HEK293 (cell line): ENCODE data around the gene KIAA0825.
A peak's percentile ranks its signal among the peaks of the same experiment; 100 is the strongest.

ENCODE experiments used
- CTCF ChIA-PET: fragments of 350-600 bp; formaldehyde crosslinking; extraction: SDS; loops from one replicate; lab custom pipeline; 2021; ENCODE audit warnings: antibody characterized with exemption; lab: Yijun Ruan, JAX
- POLR2A ChIA-PET: fragments of 300-600 bp; formaldehyde crosslinking; extraction: SDS; loops from one replicate; lab custom pipeline; 2020; ENCODE audit warnings: antibody characterized with exemption, inconsistent platforms; lab: Yijun Ruan, JAX
- H3K27ac ChIP-seq: fragments of 200-500 bp; sonication (Bioruptor generic); 2 replicates; pipeline ENCODE4 v1.5.1; 2014; ENCODE audit warnings: low read depth, low read length, control low read depth, inconsistent platforms; ENCODE audit errors: extremely low read depth
- H3K36me3 ChIP-seq, 2 experiments: fragments of 200-500 bp in 1 of 2; sonication (Bioruptor generic) in 1 of 2; 1 replicate in 1 of 2; 2 replicates in 1 of 2; pipeline ENCODE4 v1.5.1; 2014 to 2017; ENCODE audit warnings: inconsistent platforms in 2 of 2, low read length in 2 of 2; ENCODE audit not compliant: control insufficient read depth in 2 of 2, insufficient read depth in 1 of 2
- H3K4me1 ChIP-seq: fragments of 200-500 bp; sonication (Bioruptor generic); 2 replicates; pipeline ENCODE4 v1.5.1; 2014; ENCODE audit warnings: mild to moderate bottlenecking, low read length, inconsistent platforms; ENCODE audit not compliant: control insufficient read depth, insufficient read depth
- H3K4me3 ChIP-seq: 2 replicates; pipeline ENCODE4 v1.5.1; 2011; ENCODE audit warnings: low read depth, mild to moderate bottlenecking, control low read depth, low read length, moderate library complexity
- H3K9me3 ChIP-seq: fragments of 200-500 bp; sonication (Bioruptor generic); 2 replicates; pipeline ENCODE4 v1.5.1; 2014; ENCODE audit warnings: low read depth, low read length, inconsistent platforms; ENCODE audit not compliant: control insufficient read depth, insufficient read depth
- HOXC10 ChIP-seq: sonication (generic); formaldehyde crosslinking; IDR thresholded peaks from 2 replicates; pipeline ENCODE4 v1.8.1; 2023; ENCODE audit warnings: mild to moderate bottlenecking, missing genetic modification reagents
- OVOL3 ChIP-seq: fragments of 450-650 bp; formaldehyde crosslinking; IDR thresholded peaks from 2 replicates; pipeline ENCODE4 v1.5.1; 2016; ENCODE audit warnings: missing biosample characterization, missing genetic modification characterization
- PRDM1 ChIP-seq: fragments of 450-650 bp; formaldehyde crosslinking; IDR thresholded peaks from 2 replicates; pipeline ENCODE4; 2016; ENCODE audit warnings: missing biosample characterization, missing genetic modification characterization
- ZBTB8A ChIP-seq: fragments of 450-650 bp; formaldehyde crosslinking; IDR thresholded peaks from 2 replicates; pipeline ENCODE4 v1.5.1; 2016; ENCODE audit warnings: missing biosample characterization, missing genetic modification characterization
- ZFP41 ChIP-seq: fragments of 450-650 bp; formaldehyde crosslinking; IDR thresholded peaks from 2 replicates; pipeline ENCODE4 v1.5.1; 2016; ENCODE audit warnings: missing biosample characterization, missing genetic modification characterization, borderline replicate concordance
- ZNF157 ChIP-seq: fragments of 450-650 bp; formaldehyde crosslinking; IDR thresholded peaks from 2 replicates; pipeline ENCODE4 v1.5.1; 2016; ENCODE audit warnings: missing biosample characterization, missing genetic modification characterization
- ZNF2 ChIP-seq: fragments of 450-650 bp; formaldehyde crosslinking; IDR thresholded peaks from 2 replicates; pipeline ENCODE4 v1.5.1; 2016; ENCODE audit warnings: missing biosample characterization, missing genetic modification characterization
- ZNF501 ChIP-seq: fragments of 450-650 bp; formaldehyde crosslinking; IDR thresholded peaks from 2 replicates; pipeline ENCODE4 v1.5.1; 2016; ENCODE audit warnings: missing biosample characterization, missing genetic modification characterization
- ZNF558 ChIP-seq: fragments of 450-650 bp; formaldehyde crosslinking; IDR thresholded peaks from 2 replicates; pipeline ENCODE4 v1.5.1; 2016; ENCODE audit warnings: missing biosample characterization, missing genetic modification characterization
- ZNF621 ChIP-seq: fragments of 450-650 bp; formaldehyde crosslinking; IDR thresholded peaks from 2 replicates; pipeline ENCODE4 v1.5.1; 2017; ENCODE audit warnings: missing biosample characterization, missing genetic modification characterization
- ZNF777 ChIP-seq: fragments of 450-650 bp; formaldehyde crosslinking; IDR thresholded peaks from 2 replicates; pipeline ENCODE4 v1.5.1; 2017; ENCODE audit warnings: missing biosample characterization, missing genetic modification characterization, borderline replicate concordance
- ZNF791 ChIP-seq: fragments of 450-650 bp; formaldehyde crosslinking; IDR thresholded peaks from 2 replicates; pipeline ENCODE4 v1.5.1; 2016; ENCODE audit warnings: missing biosample characterization, missing genetic modification characterization
- TF ChIP-seq, protein P1 (sequence below): IDR thresholded peaks from 2 replicates; pipeline ENCODE4 v1.6.1; 2011; ENCODE audit warnings: mild to moderate bottlenecking, low read depth, low read length, borderline replicate concordance
- TF ChIP-seq, protein P2 (sequence below): fragments of 450-650 bp; formaldehyde crosslinking; IDR thresholded peaks from 2 replicates; pipeline ENCODE4 v1.5.1; 2016; ENCODE audit warnings: missing biosample characterization, missing genetic modification characterization
- TF ChIP-seq, protein P3 (sequence below): fragments of 450-650 bp; formaldehyde crosslinking; IDR thresholded peaks from 2 replicates; pipeline ENCODE4 v1.5.1; 2017; ENCODE audit warnings: missing biosample characterization, missing genetic modification characterization
- TF ChIP-seq, protein P4 (sequence below): fragments of 450-650 bp; IDR thresholded peaks from 2 replicates; pipeline ENCODE4 v1.5.1; 2018; ENCODE audit warnings: missing biosample characterization, missing genetic modification characterization
- TF ChIP-seq, protein P5 (sequence below): fragments of 450-650 bp; formaldehyde crosslinking; IDR thresholded peaks from 2 replicates; pipeline ENCODE4 v1.5.1; 2016; ENCODE audit warnings: missing biosample characterization, missing genetic modification characterization
- TF ChIP-seq, protein P6 (sequence below): fragments of 450-650 bp; formaldehyde crosslinking; IDR thresholded peaks from 2 replicates; pipeline ENCODE4 v1.5.1; 2016; ENCODE audit warnings: missing biosample characterization, missing genetic modification characterization
- TF ChIP-seq, protein P7 (sequence below): fragments of 450-650 bp; formaldehyde crosslinking; IDR thresholded peaks from 2 replicates; pipeline ENCODE4 v1.5.1; 2016; ENCODE audit warnings: missing biosample characterization, missing genetic modification characterization

The KIAA0825 gene

DNA sequence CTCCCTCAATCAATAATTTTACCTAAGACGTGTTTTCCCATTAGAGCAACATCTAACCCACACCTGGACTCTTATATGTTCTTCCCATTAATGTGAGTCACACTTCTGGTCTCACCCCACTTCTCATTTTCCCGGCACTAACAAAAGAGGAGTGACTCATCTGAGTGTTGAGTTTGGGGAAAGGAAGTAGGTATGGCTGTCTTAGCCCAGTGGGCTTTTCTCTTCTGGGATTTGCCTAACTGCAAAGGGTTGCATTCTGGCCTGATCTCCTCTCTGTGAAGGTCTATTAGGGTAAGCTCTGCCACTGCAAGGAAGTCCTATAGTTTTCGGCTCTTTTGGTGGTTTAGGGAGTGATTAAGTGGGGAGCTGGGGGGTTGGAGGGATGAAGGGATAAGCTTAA, 195.6 kb downstream of the KIAA0825 start (continued):
- TF ChIP-seq, protein P1, sequence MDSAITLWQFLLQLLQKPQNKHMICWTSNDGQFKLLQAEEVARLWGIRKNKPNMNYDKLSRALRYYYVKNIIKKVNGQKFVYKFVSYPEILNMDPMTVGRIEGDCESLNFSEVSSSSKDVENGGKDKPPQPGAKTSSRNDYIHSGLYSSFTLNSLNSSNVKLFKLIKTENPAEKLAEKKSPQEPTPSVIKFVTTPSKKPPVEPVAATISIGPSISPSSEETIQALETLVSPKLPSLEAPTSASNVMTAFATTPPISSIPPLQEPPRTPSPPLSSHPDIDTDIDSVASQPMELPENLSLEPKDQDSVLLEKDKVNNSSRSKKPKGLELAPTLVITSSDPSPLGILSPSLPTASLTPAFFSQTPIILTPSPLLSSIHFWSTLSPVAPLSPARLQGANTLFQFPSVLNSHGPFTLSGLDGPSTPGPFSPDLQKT = no peak
- TF ChIP-seq PRDM1 (tag by site-specific recombination) (0 out of 2 replicates have a peak, but pooled peaks have one; percentile 27), HOXC10 (CRISPR knock-in tag) (no peak), ZNF621 (tag by site-specific recombination) (no peak), ZNF791 (no peak), OVOL3 (tag by site-specific recombination) (no peak)
- TF ChIP-seq, protein P2, sequence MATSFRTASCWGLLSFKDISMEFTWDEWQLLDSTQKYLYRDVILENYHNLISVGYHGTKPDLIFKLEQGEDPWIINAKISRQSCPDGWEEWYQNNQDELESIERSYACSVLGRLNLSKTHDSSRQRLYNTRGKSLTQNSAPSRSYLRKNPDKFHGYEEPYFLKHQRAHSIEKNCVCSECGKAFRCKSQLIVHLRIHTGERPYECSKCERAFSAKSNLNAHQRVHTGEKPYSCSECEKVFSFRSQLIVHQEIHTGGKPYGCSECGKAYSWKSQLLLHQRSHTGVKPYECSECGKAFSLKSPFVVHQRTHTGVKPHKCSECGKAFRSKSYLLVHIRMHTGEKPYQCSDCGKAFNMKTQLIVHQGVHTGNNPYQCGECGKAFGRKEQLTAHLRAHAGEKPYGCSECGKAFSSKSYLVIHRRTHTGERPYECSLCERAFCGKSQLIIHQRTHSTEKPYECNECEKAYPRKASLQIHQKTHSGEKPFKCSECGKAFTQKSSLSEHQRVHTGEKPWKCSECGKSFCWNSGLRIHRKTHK (tag by site-specific recombination) = no peak
- TF ChIP-seq, protein P3, sequence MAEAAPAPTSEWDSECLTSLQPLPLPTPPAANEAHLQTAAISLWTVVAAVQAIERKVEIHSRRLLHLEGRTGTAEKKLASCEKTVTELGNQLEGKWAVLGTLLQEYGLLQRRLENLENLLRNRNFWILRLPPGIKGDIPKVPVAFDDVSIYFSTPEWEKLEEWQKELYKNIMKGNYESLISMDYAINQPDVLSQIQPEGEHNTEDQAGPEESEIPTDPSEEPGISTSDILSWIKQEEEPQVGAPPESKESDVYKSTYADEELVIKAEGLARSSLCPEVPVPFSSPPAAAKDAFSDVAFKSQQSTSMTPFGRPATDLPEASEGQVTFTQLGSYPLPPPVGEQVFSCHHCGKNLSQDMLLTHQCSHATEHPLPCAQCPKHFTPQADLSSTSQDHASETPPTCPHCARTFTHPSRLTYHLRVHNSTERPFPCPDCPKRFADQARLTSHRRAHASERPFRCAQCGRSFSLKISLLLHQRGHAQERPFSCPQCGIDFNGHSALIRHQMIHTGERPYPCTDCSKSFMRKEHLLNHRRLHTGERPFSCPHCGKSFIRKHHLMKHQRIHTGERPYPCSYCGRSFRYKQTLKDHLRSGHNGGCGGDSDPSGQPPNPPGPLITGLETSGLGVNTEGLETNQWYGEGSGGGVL (tag by site-specific recombination) = 0 out of 2 replicates have a peak, but pooled peaks have one; percentile 24
- TF ChIP-seq, all 188 proteins: peak for 4

DNA sequence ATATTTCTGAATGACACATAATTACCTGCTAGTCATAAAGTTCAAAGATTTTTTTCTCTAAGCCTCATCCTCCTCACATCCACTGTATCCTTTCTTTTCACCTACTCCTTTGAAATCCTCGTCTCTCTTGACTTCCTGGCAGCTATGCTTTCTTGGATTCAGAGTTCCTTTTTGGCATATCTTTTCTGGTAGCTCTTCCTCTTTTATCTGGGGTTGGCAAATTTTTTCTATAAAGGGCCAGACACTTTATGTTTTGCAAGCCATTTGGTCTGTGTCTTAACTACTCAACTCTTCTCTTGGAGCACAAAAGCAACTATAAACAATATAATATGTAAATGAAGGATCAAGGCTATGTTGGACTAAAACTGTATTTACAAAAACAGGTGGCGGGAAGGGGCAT, 197.5 kb downstream of the KIAA0825 start:
- POLR2A ChIA-PET = no interaction called here
- no peaks in the 10 kb centered on the region for H3K36me3 ChIP-seq
- H3K9me3 ChIP-seq = no peaks in the 10 kb centered on the region
- no peaks in the 10 kb centered on the region for H3K4me1 ChIP-seq
- CTCF ChIA-PET = no interaction called here
- TF ChIP-seq, protein P4, sequence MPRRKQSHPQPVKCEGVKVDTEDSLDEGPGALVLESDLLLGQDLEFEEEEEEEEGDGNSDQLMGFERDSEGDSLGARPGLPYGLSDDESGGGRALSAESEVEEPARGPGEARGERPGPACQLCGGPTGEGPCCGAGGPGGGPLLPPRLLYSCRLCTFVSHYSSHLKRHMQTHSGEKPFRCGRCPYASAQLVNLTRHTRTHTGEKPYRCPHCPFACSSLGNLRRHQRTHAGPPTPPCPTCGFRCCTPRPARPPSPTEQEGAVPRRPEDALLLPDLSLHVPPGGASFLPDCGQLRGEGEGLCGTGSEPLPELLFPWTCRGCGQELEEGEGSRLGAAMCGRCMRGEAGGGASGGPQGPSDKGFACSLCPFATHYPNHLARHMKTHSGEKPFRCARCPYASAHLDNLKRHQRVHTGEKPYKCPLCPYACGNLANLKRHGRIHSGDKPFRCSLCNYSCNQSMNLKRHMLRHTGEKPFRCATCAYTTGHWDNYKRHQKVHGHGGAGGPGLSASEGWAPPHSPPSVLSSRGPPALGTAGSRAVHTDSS (tag by site-specific recombination) = no peak
- no peak for TF ChIP-seq ZNF777
- TF ChIP-seq ZNF157 (tag by site-specific recombination) = no peak
- no peak for TF ChIP-seq ZNF2 (tag by site-specific recombination)
- TF ChIP-seq, protein P5, sequence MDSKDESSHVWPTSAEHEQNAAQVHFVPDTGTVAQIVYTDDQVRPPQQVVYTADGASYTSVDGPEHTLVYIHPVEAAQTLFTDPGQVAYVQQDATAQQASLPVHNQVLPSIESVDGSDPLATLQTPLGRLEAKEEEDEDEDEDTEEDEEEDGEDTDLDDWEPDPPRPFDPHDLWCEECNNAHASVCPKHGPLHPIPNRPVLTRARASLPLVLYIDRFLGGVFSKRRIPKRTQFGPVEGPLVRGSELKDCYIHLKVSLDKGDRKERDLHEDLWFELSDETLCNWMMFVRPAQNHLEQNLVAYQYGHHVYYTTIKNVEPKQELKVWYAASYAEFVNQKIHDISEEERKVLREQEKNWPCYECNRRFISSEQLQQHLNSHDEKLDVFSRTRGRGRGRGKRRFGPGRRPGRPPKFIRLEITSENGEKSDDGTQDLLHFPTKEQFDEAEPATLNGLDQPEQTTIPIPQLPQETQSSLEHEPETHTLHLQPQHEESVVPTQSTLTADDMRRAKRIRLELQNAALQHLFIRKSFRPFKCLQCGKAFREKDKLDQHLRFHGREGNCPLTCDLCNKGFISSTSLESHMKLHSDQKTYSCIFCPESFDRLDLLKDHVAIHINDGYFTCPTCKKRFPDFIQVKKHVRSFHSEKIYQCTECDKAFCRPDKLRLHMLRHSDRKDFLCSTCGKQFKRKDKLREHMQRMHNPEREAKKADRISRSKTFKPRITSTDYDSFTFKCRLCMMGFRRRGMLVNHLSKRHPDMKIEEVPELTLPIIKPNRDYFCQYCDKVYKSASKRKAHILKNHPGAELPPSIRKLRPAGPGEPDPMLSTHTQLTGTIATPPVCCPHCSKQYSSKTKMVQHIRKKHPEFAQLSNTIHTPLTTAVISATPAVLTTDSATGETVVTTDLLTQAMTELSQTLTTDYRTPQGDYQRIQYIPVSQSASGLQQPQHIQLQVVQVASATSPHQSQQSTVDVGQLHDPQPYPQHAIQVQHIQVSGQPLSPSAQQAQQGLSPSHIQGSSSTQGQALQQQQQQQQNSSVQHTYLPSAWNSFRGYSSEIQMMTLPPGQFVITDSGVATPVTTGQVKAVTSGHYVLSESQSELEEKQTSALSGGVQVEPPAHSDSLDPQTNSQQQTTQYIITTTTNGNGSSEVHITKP (tag by site-specific recombination) = no peak
- TF ChIP-seq, protein P3 (tag by site-specific recombination) = no peak
- no peak for TF ChIP-seq ZFP41
- no peak for TF ChIP-seq ZBTB8A (tag by site-specific recombination)
- TF ChIP-seq, protein P6, sequence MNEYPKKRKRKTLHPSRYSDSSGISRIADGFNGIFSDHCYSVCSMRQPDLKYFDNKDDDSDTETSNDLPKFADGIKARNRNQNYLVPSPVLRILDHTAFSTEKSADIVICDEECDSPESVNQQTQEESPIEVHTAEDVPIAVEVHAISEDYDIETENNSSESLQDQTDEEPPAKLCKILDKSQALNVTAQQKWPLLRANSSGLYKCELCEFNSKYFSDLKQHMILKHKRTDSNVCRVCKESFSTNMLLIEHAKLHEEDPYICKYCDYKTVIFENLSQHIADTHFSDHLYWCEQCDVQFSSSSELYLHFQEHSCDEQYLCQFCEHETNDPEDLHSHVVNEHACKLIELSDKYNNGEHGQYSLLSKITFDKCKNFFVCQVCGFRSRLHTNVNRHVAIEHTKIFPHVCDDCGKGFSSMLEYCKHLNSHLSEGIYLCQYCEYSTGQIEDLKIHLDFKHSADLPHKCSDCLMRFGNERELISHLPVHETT (tag by site-specific recombination) = no peak
- no peak for TF ChIP-seq ZNF558
- TF ChIP-seq ZNF501 (tag by site-specific recombination) = no peak
- TF ChIP-seq PRDM1 (tag by site-specific recombination) = no peak
- TF ChIP-seq, protein P7, sequence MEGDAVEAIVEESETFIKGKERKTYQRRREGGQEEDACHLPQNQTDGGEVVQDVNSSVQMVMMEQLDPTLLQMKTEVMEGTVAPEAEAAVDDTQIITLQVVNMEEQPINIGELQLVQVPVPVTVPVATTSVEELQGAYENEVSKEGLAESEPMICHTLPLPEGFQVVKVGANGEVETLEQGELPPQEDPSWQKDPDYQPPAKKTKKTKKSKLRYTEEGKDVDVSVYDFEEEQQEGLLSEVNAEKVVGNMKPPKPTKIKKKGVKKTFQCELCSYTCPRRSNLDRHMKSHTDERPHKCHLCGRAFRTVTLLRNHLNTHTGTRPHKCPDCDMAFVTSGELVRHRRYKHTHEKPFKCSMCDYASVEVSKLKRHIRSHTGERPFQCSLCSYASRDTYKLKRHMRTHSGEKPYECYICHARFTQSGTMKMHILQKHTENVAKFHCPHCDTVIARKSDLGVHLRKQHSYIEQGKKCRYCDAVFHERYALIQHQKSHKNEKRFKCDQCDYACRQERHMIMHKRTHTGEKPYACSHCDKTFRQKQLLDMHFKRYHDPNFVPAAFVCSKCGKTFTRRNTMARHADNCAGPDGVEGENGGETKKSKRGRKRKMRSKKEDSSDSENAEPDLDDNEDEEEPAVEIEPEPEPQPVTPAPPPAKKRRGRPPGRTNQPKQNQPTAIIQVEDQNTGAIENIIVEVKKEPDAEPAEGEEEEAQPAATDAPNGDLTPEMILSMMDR (tag by site-specific recombination) = no peak
- TF ChIP-seq, all 188 proteins: peak for 0
- no peak overlapping the region for H3K4me3 ChIP-seq
- no peak overlapping the region for H3K27ac ChIP-seq
